T-helper 1 cell treated with Interleukin-12 subunit alpha and Interleukin-12 subunit beta and Interleukin-4 antibody, amounts not matched to agents 30 ng/mL and 1 ng/mL, for 36 hours (primary cell): ENCODE results near the gene TRPM2. TPM values are rescaled to one million over a fixed set of nuclear protein-coding genes. Genes with fewer than 3 reads are reported as not detected.
"Not testable (repeated sequence)": the region's sequence is repeated elsewhere in the genome, so short reads cannot be mapped to it uniquely, and the experiment has no call there.

ENCODE experiments used
- intact Hi-C: fragments of 100-400 bp; cut with micrococcal nuclease; formaldehyde crosslinking; loops from one replicate; pipeline ENCODE4 v1.15.1; 2024
- total RNA-seq: library from RNA; stranded (reverse); gene quantifications from 2 replicates; pipeline ENCODE4 v1.2.3, GENCODE V29; 2022

The TRPM2 gene
- total RNA-seq, 1 donor from 2014 or later, result 35.2 TPM

DNA sequence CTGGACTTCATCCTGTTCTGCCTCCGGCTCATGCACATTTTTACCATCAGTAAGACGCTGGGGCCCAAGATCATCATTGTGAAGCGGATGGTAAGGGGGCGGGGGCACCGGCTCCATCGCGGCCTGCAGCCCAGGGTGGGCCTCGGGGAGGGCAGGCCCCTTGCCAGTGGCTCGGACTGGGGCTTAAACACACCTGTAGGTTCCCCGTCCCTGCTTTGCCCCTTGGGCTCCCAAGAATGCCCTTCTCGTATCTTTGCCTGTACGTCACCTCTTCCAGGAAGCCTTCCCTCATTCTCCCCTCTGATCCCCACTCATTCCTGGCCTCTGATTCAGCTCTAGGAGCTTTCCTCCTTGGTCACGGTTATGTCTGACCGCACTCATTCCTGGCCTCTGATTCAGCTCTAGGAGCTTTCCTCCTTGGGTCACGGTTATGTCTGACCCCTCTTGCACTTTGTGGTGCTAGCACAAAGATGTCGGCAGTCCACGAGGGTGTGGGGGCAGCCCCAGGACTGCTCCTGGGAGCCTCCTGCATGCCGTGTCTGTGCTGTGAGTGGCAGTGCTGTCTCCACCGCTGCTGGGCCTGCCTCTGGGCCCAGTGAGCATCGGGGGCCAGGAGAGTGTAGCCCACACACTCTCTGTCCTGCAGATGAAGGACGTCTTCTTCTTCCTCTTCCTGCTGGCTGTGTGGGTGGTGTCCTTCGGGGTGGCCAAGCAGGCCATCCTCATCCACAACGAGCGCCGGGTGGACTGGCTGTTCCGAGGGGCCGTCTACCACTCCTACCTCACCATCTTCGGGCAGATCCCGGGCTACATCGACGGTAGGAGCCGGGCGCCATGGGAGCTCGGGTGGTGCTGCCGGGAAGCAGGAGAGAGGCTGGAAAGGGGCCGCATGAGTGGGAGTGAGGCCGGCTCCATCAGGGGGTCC lies 52.8 kb downstream of the TRPM2 start:
- intact Hi-C loops, result no loop called here

GRCh38 chr21:44406953-44407352 lies 53.5 kb downstream of the TRPM2 start:
- intact Hi-C loops, result no loop called here

DNA sequence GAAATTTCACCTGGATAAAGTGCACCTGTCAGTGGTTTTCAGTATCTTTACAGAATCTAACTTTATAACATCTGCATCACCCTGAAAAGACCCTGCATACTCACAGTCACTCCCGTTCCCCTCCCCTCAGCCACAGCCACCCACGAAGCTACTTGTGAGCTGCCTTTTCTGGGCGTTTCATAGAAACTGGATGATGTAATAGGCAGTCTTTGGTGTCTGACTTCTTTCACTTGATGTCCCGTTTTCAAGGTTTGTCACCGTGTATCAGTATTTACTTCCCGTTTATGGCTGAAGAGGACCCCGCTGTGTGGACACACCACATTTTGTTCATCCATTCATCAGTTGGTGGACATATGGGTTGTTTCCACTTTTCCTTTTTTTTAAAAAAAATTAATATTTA lies 54.1 kb downstream of the TRPM2 start:
- intact Hi-C loops, result no loop called here

- intact Hi-C loops, result no loop called here
Measured at GRCh38 chr21:44408226-44408625, 54.8 kb downstream of the TRPM2 start.

DNA sequence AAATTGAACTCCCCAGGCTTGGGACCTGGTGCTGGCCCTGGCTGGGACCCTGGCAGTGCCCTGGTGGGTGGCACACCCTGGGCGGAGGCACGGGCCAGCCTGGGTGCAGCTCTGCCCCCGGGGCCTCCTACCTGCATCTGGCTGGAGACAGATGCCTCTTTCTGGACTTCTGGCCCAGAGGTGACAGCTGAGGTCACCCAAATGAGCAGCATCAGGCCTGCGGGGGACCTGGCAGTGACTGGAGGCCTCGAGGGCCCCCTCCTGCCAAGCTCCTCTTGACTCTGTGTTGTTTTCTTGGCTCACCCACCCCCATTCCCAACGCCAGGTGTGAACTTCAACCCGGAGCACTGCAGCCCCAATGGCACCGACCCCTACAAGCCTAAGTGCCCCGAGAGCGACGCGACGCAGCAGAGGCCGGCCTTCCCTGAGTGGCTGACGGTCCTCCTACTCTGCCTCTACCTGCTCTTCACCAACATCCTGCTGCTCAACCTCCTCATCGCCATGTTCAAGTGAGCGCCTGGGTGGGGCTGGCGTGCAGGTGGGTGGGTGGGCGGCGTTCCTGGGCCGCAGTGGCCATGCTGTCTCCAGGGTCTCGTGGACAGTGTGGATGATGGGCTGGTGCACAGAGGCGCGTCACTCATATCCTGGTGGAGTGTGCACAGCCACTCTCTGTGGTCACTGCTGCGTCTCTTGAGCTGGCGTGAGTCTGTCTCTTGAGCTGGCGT lies 60.3 kb downstream of the TRPM2 start:
- intact Hi-C loops, result no loop called here

DNA sequence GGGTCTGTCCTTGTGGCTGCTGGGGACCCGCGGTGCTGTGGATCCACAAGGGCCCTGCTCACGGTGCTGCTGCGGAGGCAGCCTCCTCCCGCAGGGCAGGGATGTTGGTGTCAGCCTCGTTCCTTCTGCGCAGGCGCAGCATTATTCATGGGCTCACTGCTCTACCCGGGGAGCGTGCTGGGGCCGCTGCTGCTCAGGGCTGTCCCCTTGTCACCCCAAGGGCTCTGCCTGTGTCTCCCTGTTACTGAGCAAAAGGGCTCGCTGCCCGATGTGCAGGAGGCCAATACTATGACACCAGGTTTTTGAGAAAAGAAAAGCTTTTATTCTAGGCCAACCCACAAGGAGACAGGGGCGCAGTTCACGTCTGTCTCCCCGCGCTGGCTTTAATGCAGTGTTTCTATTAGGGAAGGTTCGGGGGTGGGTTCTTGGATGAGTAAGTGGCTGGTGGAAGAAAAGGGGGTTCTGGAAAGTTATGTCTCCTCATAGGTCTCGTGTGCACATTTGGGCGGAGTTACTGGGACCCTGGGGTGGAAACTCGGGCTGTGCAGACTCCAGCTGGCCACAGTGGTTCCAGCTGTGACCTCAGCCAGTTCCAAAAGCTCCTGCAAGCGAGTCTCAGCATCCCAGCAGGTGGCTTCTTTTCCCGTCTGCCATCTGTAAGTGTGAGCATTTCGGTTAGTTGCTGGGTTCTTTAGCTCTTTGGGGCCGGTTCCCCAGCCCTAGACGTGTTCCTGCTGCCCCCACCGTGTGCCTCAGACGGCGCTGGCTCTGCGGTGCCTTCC lies 61.1 kb downstream of the TRPM2 start:
- intact Hi-C loops, result no loop called here

- intact Hi-C loops, result no loop called here
Measured at GRCh38 chr21:44415073-44416025, 61.9 kb downstream of the TRPM2 start.

DNA sequence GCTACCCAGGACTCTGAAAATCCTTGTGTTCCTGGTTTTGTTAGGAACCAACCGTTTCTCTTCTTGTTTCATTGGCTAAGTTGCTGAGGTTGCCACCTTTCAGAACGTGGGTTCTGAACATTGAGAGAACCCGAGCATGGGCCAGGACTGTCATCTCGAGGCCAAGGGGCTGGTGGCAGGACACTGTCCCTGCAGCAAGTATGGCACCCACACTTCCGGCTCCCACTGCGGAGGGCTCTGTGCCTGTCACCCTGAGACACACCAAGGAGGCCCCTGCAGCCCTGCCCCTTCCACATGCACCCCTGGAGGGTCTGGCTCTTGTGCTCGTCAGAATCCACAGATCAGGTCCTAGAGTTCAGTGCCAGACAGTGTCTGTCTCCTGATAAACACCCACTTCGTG lies 62.8 kb downstream of the TRPM2 start:
- intact Hi-C loops, result no loop called here

- intact Hi-C loops, result not testable (repeated sequence)
Measured at GRCh38 chr21:44417621-44418107, 64.2 kb downstream of the TRPM2 start.

GRCh38 chr21:44418108-44418875 lies 64.9 kb downstream of the TRPM2 start:
- intact Hi-C loops, result no loop called here

GRCh38 chr21:44418876-44419230 lies 65.4 kb downstream of the TRPM2 start:
- intact Hi-C loops, result no loop called here

- intact Hi-C loops, result no loop called here
Measured at GRCh38 chr21:44419679-44420078, 66.3 kb downstream of the TRPM2 start.

DNA sequence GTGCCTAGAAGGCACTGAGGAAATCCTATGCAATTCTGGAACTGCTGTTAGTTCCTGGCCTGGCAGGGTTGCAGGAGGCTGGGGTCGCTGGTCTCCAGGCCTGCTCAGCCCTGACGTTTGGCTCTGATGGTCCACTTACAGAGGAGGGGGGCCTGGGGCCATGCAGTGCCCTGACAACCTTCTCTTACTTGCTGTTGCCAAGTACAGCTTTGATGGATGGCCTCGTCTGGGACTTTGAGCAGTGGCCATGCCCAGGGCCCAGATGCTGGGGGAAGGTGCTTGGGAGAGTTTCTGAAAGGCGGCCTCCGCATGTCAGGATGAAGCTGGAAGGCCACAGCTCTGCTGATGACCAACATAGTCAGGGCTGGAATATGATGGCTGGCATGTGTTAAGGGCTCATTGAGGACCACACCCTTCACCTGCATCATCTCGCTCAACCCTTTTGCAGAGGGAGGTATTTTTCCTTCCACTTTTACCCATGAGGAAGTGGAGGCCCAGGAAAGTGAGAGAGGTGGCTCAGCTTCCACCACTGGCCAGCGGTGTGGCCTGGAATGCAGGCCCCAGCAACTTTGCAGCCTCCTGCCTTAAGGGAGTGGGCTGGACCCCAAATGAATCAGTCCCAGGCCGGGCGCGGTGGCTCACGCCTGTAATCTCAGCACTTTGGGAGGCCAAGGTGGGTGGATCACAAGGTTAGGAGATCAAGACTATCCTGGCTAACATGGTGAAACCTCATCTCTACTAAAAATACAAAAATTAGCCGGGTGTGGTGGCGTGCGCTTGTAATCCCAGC lies 67.2 kb downstream of the TRPM2 start:
- intact Hi-C loops, result no loop called here

DNA sequence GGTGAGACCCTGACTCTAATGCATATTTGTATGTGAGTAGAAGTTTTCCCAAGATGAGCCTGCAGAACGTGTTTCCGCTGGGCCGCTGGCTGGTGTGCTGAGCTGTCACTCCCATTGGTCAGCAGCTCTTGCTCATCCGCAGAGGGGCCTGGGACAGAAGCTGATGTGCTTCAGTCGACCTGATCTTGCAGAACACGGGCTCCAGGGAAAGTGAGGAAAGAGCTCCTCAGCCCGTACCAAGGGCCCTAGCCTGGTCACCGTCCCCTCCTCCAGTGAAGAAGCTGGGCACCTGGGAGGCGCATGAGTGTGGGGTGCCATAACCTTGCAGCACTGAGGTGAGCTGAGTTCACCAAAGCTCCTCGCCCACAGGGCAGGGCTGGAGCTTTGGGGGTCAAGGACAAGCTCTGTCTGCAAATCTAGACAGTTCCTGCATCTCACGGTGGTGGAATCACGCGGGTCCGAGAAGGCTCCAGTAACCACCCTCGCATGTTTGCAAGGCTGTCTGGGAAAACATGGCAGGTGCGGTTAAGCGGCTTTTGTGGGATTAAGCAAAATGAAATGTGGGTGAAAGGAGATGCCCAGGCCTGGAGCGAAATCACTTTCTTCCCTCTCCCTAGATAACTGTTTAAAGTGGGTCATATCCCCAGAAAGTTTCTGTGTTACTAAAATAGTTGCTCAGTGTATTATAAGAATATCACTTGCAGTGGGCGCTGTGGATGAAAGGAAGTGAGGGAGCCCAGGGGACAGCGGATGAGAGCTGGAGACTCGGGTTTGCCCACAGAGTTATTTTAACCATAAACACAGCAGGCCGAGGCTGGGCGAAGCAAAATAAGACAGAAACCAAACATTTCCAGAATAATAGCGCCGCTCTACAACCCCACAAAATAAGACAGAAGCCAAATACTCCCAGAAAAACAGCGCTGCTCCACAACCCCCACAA lies 68.8 kb downstream of the TRPM2 start:
- intact Hi-C loops, result no loop called here

DNA sequence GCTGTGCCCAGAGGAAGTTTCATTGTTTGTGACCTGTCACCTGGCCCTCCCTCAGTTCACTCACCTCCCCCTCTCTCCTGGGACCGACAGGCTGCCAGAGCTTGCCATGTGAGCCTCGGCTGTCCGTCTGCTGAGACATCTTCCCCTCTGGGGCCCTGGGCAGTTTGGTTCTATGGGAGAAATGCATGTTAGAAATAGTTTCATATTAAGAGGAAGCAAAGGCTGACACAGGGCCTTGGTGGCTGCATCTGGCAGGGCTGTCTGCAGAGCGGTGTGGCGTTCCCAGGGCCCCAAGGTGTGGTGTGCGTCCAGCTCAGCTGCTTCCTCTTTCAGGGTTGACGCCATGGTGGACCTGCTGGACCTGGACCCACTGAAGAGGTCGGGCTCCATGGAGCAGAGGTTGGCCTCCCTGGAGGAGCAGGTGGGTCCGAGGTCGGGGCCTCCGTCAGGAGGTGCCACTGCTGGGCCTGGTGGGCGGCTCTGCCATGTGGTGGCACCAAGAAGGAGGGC lies 69.9 kb downstream of the TRPM2 start:
- intact Hi-C loops, result no loop called here

GRCh38 chr21:44423941-44424607 lies 70.7 kb downstream of the TRPM2 start:
- intact Hi-C loops, result no loop called here
